HFF-Myc (cell line): ENCODE data around the gene UNC13C.

Source experiments
- DNase-seq: peaks from one replicate; pipeline ENCODE4 v3.0.0-alpha.2; 2011; ENCODE audit warnings: low read depth; ENCODE audit errors: extremely low read depth
- H3K4me3 ChIP-seq: replicated peaks from 2 replicates; pipeline ENCODE4 v1.5.1; 2011; ENCODE audit warnings: low read depth, mild to moderate bottlenecking, control low read depth, low read length
- CTCF ChIP-seq: IDR thresholded peaks from 2 replicates; pipeline ENCODE4 v1.5.1; 2012; ENCODE audit warnings: mild to moderate bottlenecking, low read depth, low read length, control low read depth; ENCODE audit errors: missing control alignments

Gene UNC13C

GRCh38 chr15:54575586-54575985 lies 597.3 kb downstream of the UNC13C start:
- H3K4me3 ChIP-seq: no peak overlapping the region
- TF ChIP-seq CTCF: no peak
- no peak for DNase-seq

- DNase-seq: no peak
- no peak overlapping the region for H3K4me3 ChIP-seq
- TF ChIP-seq CTCF: no peak
Measured at GRCh38 chr15:54576298-54576935, 598.2 kb downstream of the UNC13C start.

GRCh38 chr15:54577476-54578250 lies 599.4 kb downstream of the UNC13C start:
- no peak overlapping the region for H3K4me3 ChIP-seq
- no peak for TF ChIP-seq CTCF
- no peak for DNase-seq

GRCh38 chr15:54579855-54580254 lies 601.6 kb downstream of the UNC13C start:
- no peak overlapping the region for H3K4me3 ChIP-seq
- TF ChIP-seq CTCF: no peak
- DNase-seq: no peak

- no peak for TF ChIP-seq CTCF
- H3K4me3 ChIP-seq: no peak overlapping the region
- DNase-seq: no peak
Measured at GRCh38 chr15:54580643-54581042, 602.4 kb downstream of the UNC13C start.

GRCh38 chr15:54582863-54583643 lies 604.8 kb downstream of the UNC13C start:
- TF ChIP-seq CTCF: no peak
- no peak overlapping the region for H3K4me3 ChIP-seq
- DNase-seq: no peak
